Hepatocyte (in vitro differentiated cells): ENCODE measurements around the gene WDR6.

Experiments
- EZH2phosphoT487 ChIP-seq: fragments of 200-600 bp; sonication (generic); IDR thresholded peaks from one replicate; pipeline ENCODE4 v1.6.1; 2018; ENCODE audit warnings: antibody characterized with exemption, mild to moderate bottlenecking, low read depth, moderate library complexity; ENCODE audit not compliant: unreplicated experiment, severe bottlenecking
- TF ChIP-seq, protein P1 (sequence below): fragments of 200-600 bp; sonication (generic); IDR thresholded peaks from 2 replicates; pipeline ENCODE4 v1.5.1; 2016; ENCODE audit warnings: antibody characterized with exemption, mild to moderate bottlenecking; ENCODE audit not compliant: poor library complexity

GRCh38 chr3:49018707-49019006 lies 11.5 kb downstream of the WDR6 start:
- TF ChIP-seq, protein P1, sequence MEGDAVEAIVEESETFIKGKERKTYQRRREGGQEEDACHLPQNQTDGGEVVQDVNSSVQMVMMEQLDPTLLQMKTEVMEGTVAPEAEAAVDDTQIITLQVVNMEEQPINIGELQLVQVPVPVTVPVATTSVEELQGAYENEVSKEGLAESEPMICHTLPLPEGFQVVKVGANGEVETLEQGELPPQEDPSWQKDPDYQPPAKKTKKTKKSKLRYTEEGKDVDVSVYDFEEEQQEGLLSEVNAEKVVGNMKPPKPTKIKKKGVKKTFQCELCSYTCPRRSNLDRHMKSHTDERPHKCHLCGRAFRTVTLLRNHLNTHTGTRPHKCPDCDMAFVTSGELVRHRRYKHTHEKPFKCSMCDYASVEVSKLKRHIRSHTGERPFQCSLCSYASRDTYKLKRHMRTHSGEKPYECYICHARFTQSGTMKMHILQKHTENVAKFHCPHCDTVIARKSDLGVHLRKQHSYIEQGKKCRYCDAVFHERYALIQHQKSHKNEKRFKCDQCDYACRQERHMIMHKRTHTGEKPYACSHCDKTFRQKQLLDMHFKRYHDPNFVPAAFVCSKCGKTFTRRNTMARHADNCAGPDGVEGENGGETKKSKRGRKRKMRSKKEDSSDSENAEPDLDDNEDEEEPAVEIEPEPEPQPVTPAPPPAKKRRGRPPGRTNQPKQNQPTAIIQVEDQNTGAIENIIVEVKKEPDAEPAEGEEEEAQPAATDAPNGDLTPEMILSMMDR, result no peak
- no peak for TF ChIP-seq EZH2phosphoT487
